SU-DHL-6 (cell line): Measurements from ENCODE around the gene DUSP16.

ENCODE experiments used
- H2AFZ ChIP-seq: fragments of 200-600 bp; sonication (generic); 2 replicates; pipeline ENCODE4 v1.6.1; 2014; ENCODE audit warnings: low read depth, mild to moderate bottlenecking, moderate library complexity, mixed read lengths, antibody characterized with exemption, low read length; ENCODE audit not compliant: severe bottlenecking
- H3F3A ChIP-seq: fragments of 200-600 bp; shearing (Covaris generic); 2 replicates; pipeline ENCODE4 v1.6.0; 2016; ENCODE audit warnings: antibody characterized with exemption, mild to moderate bottlenecking; ENCODE audit not compliant: insufficient read depth
- H3K27ac ChIP-seq: fragments of 200-600 bp; sonication (generic); 2 replicates; pipeline ENCODE4 v1.5.1; 2016; ENCODE audit warnings: low read depth, mild to moderate bottlenecking, low read length, moderate library complexity, mixed read lengths
- H3K27me3 ChIP-seq: fragments of 200-600 bp; sonication (generic), shearing (Covaris generic); 2 replicates; pipeline ENCODE4 v1.6.0; 2014; ENCODE audit warnings: mild to moderate bottlenecking, low read length
- H3K36me3 ChIP-seq: fragments of 200-600 bp; sonication (generic); 2 replicates; pipeline ENCODE4 v1.6.1; 2014; ENCODE audit warnings: mild to moderate bottlenecking, low read length, mixed read lengths
- H3K4me2 ChIP-seq: fragments of 300-600, 200-600 bp; shearing (Covaris generic), sonication (generic); 2 replicates; pipeline ENCODE4 v1.6.0; 2014; ENCODE audit warnings: low read length, low read depth, mild to moderate bottlenecking; ENCODE audit not compliant: poor library complexity, severe bottlenecking
- H3K4me3 ChIP-seq: fragments of 200-600 bp; sonication (generic); 2 replicates; pipeline ENCODE4 v1.5.1; 2014; ENCODE audit warnings: antibody characterized with exemption, low read length, mild to moderate bottlenecking, mixed read lengths; ENCODE audit not compliant: insufficient read depth, poor library complexity, severe bottlenecking
- H3K79me2 ChIP-seq: fragments of 200-600 bp; sonication (generic); 2 replicates; pipeline ENCODE4 v1.6.1; 2014; ENCODE audit warnings: mild to moderate bottlenecking, low read length, moderate library complexity; ENCODE audit not compliant: insufficient read depth
- H3K9ac ChIP-seq: fragments of 200-600 bp; sonication (generic); 2 replicates; pipeline ENCODE4 v1.7.0; 2014; ENCODE audit warnings: mild to moderate bottlenecking, low read length
- H3K9me2 ChIP-seq: fragments of 200-600 bp; sonication (generic); replicated peaks from 2 replicates; pipeline ENCODE4 v1.6.1; 2014; ENCODE audit warnings: low read length; ENCODE audit not compliant: insufficient read depth
- H3K9me3 ChIP-seq: fragments of 200-600 bp; sonication (generic); 2 replicates; pipeline ENCODE4 v1.6.1; 2014; ENCODE audit warnings: low read length, mixed read lengths; ENCODE audit not compliant: insufficient read depth
- H4K20me1 ChIP-seq: fragments of 200-600 bp; sonication (generic); 2 replicates; pipeline ENCODE4 v1.6.1; 2014; ENCODE audit warnings: low read depth, mild to moderate bottlenecking, antibody characterized with exemption, low read length, moderate library complexity, mixed read lengths
- EZH2phosphoT487 ChIP-seq: fragments of 200-600 bp; sonication (generic), shearing (Covaris generic); conservative IDR thresholded peaks from 2 replicates; pipeline ENCODE4 v1.6.1; 2018; ENCODE audit warnings: mild to moderate bottlenecking, antibody characterized with exemption, low read length, moderate library complexity, mixed read lengths
- TF ChIP-seq, protein P1 (sequence below): fragments of 200-600 bp; sonication (generic); IDR thresholded peaks from one replicate; pipeline ENCODE4 v1.5.1; 2017; ENCODE audit warnings: antibody characterized with exemption, mild to moderate bottlenecking, low read length, moderate library complexity; ENCODE audit not compliant: insufficient read depth, poor library complexity, severe bottlenecking

Gene DUSP16

DNA sequence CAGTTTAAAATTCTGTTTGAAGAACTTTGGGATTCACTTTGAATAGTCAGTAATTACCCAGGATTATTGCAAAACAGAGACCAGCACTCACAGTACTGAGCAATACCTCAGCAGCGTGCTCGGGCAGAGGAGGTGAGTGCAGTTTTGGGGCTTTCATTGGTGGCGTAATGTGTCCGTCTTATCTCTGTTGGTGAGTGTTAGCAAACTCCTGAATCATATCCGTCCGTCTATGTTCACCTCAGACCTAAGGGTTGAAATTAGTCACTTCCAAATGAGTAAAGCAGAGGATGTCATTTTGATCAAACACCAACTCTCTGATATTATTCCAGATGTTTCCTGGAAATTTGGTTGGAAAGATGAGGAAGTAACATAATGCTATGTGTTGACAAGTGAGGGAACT, 123.0 kb downstream of the DUSP16 start:
- Histone ChIP-seq H3K27me3 (no peaks in the 10 kb centered on the region), H3K4me2 (no peak overlapping the region), H2AFZ (no peak overlapping the region), H3K4me3 (no peak overlapping the region), H3K9me3 (no peaks in the 10 kb centered on the region), H3K9ac (no peak overlapping the region), H3K79me2 (no peaks in the 10 kb centered on the region), H3F3A (no peaks in the 10 kb centered on the region), H3K9me2 (no peaks in the 10 kb centered on the region), H4K20me1 (no peaks in the 10 kb centered on the region), H3K36me3 (no peaks in the 10 kb centered on the region), H3K27ac (no peak overlapping the region)
- TF ChIP-seq, protein P1, sequence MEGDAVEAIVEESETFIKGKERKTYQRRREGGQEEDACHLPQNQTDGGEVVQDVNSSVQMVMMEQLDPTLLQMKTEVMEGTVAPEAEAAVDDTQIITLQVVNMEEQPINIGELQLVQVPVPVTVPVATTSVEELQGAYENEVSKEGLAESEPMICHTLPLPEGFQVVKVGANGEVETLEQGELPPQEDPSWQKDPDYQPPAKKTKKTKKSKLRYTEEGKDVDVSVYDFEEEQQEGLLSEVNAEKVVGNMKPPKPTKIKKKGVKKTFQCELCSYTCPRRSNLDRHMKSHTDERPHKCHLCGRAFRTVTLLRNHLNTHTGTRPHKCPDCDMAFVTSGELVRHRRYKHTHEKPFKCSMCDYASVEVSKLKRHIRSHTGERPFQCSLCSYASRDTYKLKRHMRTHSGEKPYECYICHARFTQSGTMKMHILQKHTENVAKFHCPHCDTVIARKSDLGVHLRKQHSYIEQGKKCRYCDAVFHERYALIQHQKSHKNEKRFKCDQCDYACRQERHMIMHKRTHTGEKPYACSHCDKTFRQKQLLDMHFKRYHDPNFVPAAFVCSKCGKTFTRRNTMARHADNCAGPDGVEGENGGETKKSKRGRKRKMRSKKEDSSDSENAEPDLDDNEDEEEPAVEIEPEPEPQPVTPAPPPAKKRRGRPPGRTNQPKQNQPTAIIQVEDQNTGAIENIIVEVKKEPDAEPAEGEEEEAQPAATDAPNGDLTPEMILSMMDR, result no peak
- TF ChIP-seq EZH2phosphoT487, result no peak

DNA sequence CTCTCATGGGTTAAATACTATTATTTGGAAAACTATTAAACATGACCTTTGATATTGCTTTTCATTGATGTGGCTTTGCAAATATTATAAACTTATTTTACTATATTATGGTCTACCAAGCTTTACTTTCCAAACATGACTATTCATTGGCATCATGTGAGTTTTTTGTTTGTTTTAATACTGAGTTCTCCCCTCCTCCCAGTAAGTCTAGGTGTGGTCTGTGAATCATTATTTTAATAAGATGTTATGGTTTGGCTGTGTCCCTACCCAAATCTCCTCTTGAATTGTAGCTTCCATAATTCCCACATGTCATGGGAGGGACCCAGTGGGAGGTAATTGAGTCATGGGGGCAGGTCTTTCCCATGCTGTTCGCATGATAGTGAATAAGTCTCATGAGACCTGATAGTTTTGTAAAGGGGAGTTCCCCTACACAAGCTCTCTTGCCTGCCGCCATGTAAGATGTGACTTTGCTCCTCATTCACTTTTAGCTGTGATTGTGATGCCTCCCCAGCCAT, 125.8 kb downstream of the DUSP16 start:
- Histone ChIP-seq H3F3A (no peaks in the 10 kb centered on the region), H3K79me2 (no peaks in the 10 kb centered on the region), H3K4me2 (no peak overlapping the region), H2AFZ (no peak overlapping the region), H3K9me3 (no peaks in the 10 kb centered on the region), H3K9ac (no peak overlapping the region), H3K9me2 (no peaks in the 10 kb centered on the region), H4K20me1 (no peaks in the 10 kb centered on the region), H3K27me3 (no peaks in the 10 kb centered on the region), H3K27ac (no peak overlapping the region), H3K36me3 (no peaks in the 10 kb centered on the region), H3K4me3 (no peak overlapping the region)
- TF ChIP-seq, protein P1, result no peak
- TF ChIP-seq EZH2phosphoT487, result no peak

DNA sequence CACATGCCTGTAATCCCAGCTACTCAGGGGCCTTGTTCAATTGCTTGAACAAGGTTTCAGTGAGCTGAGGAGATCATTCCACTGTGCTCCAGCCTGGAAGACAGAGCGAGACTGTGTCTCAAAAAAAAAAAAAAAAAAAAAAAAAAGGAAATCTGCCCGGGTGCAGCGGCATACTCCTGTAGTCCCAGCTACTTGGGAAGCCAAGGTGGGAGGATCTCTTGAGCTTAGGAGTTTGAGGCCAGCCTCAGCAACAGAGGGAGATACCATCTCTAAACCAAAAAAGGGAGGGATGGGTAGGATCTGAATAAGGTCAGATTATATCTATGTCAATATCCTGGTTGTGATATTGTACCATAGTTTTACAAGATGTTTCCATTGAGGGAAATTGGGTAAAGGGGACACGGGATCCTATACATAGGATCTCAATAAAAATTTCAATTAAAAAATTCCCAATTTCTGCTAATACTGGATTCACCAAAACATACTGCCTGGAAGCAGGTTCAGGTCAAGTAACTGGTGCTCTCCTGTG, 129.4 kb downstream of the DUSP16 start:
- Histone ChIP-seq H3K4me3 (no peak overlapping the region), H3K9ac (no peak overlapping the region)

More for the DNA sequence above, 129.4 kb downstream of the DUSP16 start:
- H3K79me2 ChIP-seq, result no peaks in the 10 kb centered on the region
- H3K27me3 ChIP-seq, result no peaks in the 10 kb centered on the region
- no peak overlapping the region for H3K4me2 ChIP-seq
- no peaks in the 10 kb centered on the region for H3K9me2 ChIP-seq
- H3K27ac ChIP-seq, result no peak overlapping the region
- no peak overlapping the region for H2AFZ ChIP-seq
- H3K36me3 ChIP-seq, result no peaks in the 10 kb centered on the region
- H4K20me1 ChIP-seq, result no peaks in the 10 kb centered on the region
- H3K9me3 ChIP-seq, result no peaks in the 10 kb centered on the region
- no peaks in the 10 kb centered on the region for H3F3A ChIP-seq
- no peak for TF ChIP-seq EZH2phosphoT487
- TF ChIP-seq, protein P1, result no peak
